Astrocyte of the cerebellum (primary cell): ENCODE data around the gene UHRF2.
"Not testable (repeated sequence)": the region's sequence is repeated elsewhere in the genome, so short reads cannot be mapped to it uniquely, and the experiment has no call there.

Experiments used
- DNase-seq: peaks from one replicate; pipeline ENCODE4 v3.0.0-alpha.2; 2011; ENCODE audit warnings: low read depth
- H3K4me3 ChIP-seq: 2 replicates; pipeline ENCODE4 v1.5.1; 2011; ENCODE audit warnings: mild to moderate bottlenecking, low read depth, low read length, moderate library complexity
- CTCF ChIP-seq: IDR thresholded peaks from 2 replicates; pipeline ENCODE4 v1.5.1; 2012; ENCODE audit warnings: low read length, low read depth, moderate library complexity, mild to moderate bottlenecking; ENCODE audit errors: missing control alignments
- in situ Hi-C: cut with HindIII; loops from 2 replicates; pipeline ENCODE4 v1.10.0; 2017; ENCODE audit warnings: low sequenced_read_pairs

UHRF2 gene

GRCh38 chr9:6522263-6522662 is 109.3 kb downstream of the UHRF2 start:
- no peak for TF ChIP-seq CTCF
- in situ Hi-C loops, result loop anchor here (25.0 kb wide), 1 partner anchor 140 kb away; no protein-coding TSS in a partner anchor
- no peak overlapping the region for H3K4me3 ChIP-seq
- no peak for DNase-seq

- TF ChIP-seq CTCF, result no peak
- in situ Hi-C loops, result no loop called here
- no peak for DNase-seq
- H3K4me3 ChIP-seq, result no peak overlapping the region
Observed at GRCh38 chr9:6525326-6526045, 112.5 kb downstream of the UHRF2 start.

GRCh38 chr9:6535594-6535993 is 122.6 kb downstream of the UHRF2 start:
- no peak for TF ChIP-seq CTCF

GRCh38 chr9:6538666-6539071 is 125.7 kb downstream of the UHRF2 start:
- no peak for TF ChIP-seq CTCF
- in situ Hi-C loops, result no loop called here

More at GRCh38 chr9:6535594-6535993, 122.6 kb downstream of the UHRF2 start:
- no peak overlapping the region for H3K4me3 ChIP-seq
- DNase-seq, result no peak
- in situ Hi-C loops, result no loop called here

GRCh38 chr9:6542617-6543016 is 129.6 kb downstream of the UHRF2 start:
- DNase-seq, in situ Hi-C loops, H3K4me3 ChIP-seq: not testable (repeated sequence)

More at GRCh38 chr9:6538666-6539071, 125.7 kb downstream of the UHRF2 start:
- DNase-seq, result no peak
- no peak overlapping the region for H3K4me3 ChIP-seq

GRCh38 chr9:6543204-6543603 is 130.2 kb downstream of the UHRF2 start:
- no peak for DNase-seq
- in situ Hi-C loops, result no loop called here
- no peak for TF ChIP-seq CTCF
- no peak overlapping the region for H3K4me3 ChIP-seq

- DNase-seq, result no peak
- no peak for TF ChIP-seq CTCF
- in situ Hi-C loops, result no loop called here
- no peak overlapping the region for H3K4me3 ChIP-seq
Observed at GRCh38 chr9:6545017-6545691, 132.2 kb downstream of the UHRF2 start.
